Measurements from ENCODE around the gene CDC42EP3.

Gene CDC42EP3

DNA sequence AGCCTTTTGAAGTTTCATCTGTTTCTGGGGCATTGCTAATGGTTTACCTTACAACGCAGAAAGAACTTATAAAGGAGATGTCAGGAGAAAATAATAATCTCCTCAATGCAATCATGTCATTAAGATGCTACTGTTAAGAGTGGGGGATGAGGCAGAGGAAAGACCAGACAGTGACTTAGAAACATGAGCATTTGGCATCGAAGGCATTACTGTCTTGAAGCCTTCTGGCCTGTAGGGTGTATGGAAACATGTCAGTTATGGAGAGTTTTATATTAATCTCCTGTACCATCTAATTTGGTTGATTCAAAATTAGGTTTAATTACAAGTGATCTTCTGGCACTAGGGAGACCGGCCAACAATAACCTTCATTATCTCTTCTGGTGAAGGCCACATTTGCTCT is 32.5 kb downstream of the CDC42EP3 start:
- no peak for DNase-seq (ENCODE audit: low read depth)
- no peak overlapping the region for H3K4me3 ChIP-seq (ENCODE audit: low read depth, low read length)
- TF ChIP-seq, protein P1, sequence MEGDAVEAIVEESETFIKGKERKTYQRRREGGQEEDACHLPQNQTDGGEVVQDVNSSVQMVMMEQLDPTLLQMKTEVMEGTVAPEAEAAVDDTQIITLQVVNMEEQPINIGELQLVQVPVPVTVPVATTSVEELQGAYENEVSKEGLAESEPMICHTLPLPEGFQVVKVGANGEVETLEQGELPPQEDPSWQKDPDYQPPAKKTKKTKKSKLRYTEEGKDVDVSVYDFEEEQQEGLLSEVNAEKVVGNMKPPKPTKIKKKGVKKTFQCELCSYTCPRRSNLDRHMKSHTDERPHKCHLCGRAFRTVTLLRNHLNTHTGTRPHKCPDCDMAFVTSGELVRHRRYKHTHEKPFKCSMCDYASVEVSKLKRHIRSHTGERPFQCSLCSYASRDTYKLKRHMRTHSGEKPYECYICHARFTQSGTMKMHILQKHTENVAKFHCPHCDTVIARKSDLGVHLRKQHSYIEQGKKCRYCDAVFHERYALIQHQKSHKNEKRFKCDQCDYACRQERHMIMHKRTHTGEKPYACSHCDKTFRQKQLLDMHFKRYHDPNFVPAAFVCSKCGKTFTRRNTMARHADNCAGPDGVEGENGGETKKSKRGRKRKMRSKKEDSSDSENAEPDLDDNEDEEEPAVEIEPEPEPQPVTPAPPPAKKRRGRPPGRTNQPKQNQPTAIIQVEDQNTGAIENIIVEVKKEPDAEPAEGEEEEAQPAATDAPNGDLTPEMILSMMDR (IDR thresholded peaks at IDR 0.05; ENCODE audit: insufficient read depth, low read depth, low read length, missing control alignments) = no peak

DNA sequence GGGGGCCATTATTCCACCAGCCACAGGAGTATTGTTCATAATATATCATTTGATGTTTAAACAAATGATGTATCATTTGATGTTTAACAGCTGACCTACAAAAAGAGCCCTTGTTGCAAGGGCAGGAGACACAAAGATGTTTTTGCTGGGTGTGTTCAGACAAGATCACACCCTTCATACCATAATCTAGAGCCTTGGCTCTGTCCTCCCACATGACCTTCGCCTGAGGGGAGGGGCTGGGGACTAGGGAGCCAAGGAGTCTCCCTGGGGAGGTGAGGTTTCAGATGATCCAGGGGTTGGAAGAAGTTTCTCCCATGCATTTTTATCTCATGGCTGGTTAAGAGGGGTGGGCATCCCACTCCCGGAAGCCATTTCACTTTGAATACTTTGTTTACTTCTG is 33.5 kb downstream of the CDC42EP3 start:
- TF ChIP-seq, protein P1 (IDR thresholded peaks at IDR 0.05; ENCODE audit: insufficient read depth, low read depth, low read length, missing control alignments) = no peak
- no peak overlapping the region for H3K4me3 ChIP-seq (ENCODE audit: low read depth, low read length)
- DNase-seq (ENCODE audit: low read depth) = no peak

DNA sequence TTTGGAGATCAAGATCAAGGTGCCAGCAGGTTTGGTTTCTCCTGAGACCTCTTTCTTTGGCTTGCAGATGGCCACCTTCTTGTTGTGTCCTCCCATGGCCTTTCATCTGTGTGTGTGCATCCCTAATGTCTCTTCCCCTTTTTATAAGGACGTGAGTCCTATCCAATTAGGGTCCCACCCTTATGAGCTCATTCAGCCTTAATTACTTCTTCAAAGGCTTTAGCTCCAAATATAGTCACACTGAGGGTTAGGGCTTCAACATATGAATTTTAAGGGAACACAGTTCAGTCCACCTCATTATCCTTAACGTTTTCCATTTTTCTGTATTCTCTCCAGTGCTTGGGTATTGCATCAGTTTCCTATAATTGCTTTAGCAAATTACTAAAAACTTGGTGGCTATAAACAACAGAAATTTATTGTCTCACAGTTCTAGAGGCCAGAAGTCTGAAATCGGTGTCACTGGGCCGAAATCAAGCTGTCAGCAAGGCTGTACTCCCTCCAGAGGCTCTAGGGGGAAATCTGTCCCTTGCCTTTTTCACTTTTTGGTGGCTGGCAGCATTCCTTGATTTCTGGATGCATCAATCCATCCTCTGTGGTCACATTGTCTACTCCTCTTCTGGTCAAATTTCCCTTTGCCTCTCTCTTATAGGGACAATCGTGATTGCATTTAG is 34.1 kb downstream of the CDC42EP3 start:
- DNase-seq (ENCODE audit: low read depth) = no peak
- H3K4me3 ChIP-seq (ENCODE audit: low read depth, low read length) = no peak overlapping the region
- TF ChIP-seq, protein P1 (IDR thresholded peaks at IDR 0.05; ENCODE audit: insufficient read depth, low read depth, low read length, missing control alignments) = no peak

DNA sequence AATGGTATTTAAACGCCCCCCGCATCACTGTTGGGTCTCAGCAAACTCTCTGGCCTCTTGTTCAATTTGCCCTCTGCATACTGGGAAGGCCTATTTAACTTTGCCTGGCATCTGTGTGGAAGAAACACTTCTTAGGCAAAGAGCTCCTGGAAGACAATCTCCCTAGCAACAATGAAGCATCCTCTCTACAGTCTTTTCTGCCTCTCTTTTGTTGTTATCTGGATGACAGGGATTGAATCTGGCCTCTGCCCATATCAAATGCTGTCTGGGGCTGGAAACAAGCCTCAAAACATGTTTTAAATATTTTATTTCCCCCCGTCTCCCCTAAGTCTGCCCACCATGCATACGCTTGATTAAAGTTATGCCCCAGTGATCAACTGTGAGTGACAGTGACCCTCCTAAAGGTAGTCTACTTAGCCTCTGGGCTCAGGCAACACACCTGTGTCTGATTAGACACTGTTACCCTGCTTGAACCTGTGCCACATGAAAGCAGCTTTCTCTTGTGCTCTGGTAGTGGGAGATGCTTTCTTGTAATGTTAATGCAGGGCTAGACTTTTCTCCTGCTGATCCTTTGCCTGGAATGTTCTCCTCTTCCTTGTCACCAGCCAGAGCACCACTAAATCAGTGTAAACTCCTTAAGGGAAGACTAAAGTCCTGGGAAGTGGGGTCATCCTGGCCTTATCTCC is 34.9 kb downstream of the CDC42EP3 start:
- no peak overlapping the region for H3K4me3 ChIP-seq (ENCODE audit: low read depth, low read length)
- DNase-seq (ENCODE audit: low read depth) = no peak
- TF ChIP-seq, protein P1 (IDR thresholded peaks at IDR 0.05; ENCODE audit: insufficient read depth, low read depth, low read length, missing control alignments) = no peak

DNA sequence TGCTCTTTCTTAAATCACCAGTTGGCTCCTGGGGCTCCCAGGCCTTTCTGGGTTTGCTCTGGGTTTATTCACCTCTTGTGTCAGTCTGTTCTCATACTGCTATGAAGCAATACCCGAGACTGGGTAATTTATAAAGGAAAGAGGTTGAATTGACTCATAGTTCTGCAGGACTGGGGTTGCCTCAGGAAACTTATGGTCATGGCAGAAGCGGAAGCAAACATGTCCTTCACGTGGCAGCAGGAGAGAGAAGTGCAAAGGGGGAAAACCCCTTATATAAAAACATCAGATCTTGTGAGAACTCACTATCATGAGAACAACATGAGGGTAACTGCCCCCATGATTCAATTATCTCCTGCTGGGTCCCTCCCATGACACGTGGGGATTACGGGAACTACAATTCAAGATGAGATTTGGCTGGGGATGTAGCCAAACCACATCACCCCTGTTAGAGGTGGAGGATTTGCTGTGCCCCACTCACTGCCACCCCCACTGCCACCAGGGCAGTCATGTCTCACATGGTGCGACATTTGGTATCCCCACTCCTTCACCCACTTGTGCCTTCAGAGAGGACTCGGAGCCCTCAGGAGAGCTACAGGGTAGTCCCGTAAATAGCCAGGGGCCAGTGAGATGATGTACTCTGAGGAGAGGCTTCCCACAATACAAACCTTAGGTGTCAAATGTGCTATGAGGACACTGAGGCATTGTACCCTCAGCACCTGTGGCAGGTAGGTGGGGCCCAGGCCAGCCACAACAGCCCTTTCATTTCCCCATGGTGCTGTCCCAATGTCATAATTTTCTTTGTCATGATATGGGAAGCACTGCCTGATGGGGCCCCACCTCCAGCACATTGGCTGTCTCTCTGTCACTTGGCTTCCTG is 35.7 kb downstream of the CDC42EP3 start:
- peak; percentile 94 for DNase-seq (ENCODE audit: low read depth)
- peak overlapping the region; percentile 47 for H3K4me3 ChIP-seq (ENCODE audit: low read depth, low read length)
- TF ChIP-seq, protein P1 (IDR thresholded peaks at IDR 0.05; ENCODE audit: insufficient read depth, low read depth, low read length, missing control alignments) = no peak

DNA sequence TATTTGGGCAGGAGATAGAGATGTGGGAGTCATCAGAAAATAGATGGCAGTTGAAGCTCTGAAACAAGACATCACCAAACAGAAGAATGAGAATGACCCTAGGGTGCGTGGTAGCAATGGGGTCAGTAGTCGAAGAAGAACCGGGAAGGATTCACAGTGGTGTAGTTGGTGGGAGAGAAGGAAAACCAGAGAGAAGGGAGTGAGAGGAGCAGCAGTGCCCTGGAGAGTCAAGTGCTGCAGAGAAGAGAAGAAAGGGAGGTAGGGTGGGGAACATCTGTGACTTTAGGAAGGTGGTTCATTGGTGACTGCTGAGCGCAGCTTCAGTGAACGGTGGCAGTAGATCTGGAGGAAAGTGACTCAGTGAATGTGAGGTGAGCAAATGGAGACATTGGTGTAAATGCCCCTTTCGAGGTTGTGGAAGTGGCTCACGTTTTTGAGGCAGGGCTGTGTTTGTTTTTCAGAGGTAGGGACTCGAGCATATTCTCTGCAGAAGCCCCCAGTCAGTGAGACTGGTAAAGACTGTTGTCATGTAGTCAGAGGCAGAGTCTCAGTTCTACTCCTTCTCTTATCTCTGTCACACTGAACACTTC is 36.4 kb downstream of the CDC42EP3 start:
- peak overlapping the region; percentile 47 for H3K4me3 ChIP-seq (ENCODE audit: low read depth, low read length)
- TF ChIP-seq, protein P1 (IDR thresholded peaks at IDR 0.05; ENCODE audit: insufficient read depth, low read depth, low read length, missing control alignments) = no peak
- DNase-seq (ENCODE audit: low read depth) = no peak
